HCT116 (cell line): ENCODE data around the gene KATNAL1.

Experiments used
- EGR1 ChIP-seq: IDR thresholded peaks from 2 replicates; pipeline ENCODE4 v1.6.1; 2012; ENCODE audit warnings: low read depth
- ELF1 ChIP-seq: IDR thresholded peaks from 2 replicates; pipeline ENCODE4 v1.6.1; 2012; ENCODE audit warnings: low read depth, borderline replicate concordance
- POLR2A ChIP-seq: IDR thresholded peaks from 2 replicates; pipeline ENCODE4 v1.7.0; 2011; ENCODE audit warnings: borderline replicate concordance; ENCODE audit not compliant: insufficient read depth, insufficient read length; ENCODE audit errors: extremely low read depth
- POLR2AphosphoS5 ChIP-seq: IDR thresholded peaks from 2 replicates; pipeline ENCODE4 v1.6.1; 2011; ENCODE audit warnings: mild to moderate bottlenecking, low read depth, low read length, moderate library complexity
- RAD21 ChIP-seq: IDR thresholded peaks from 2 replicates; pipeline ENCODE4 v1.6.1; 2012; ENCODE audit warnings: low read depth, mild to moderate bottlenecking
- SIN3A ChIP-seq: IDR thresholded peaks from 2 replicates; pipeline ENCODE4 v1.6.1; 2012; ENCODE audit warnings: low read depth
- ZFX ChIP-seq: fragments of 450-650 bp; IDR thresholded peaks from 2 replicates; pipeline ENCODE4 v1.6.1; 2017
- TF ChIP-seq, protein P1 (sequence below), 3 experiments: fragments of 200-600 bp in 1 of 3; sonication (generic) in 1 of 3; IDR thresholded peaks in 2 of 3; conservative IDR thresholded peaks in 1 of 3; 2 replicates each; pipeline ENCODE4 v1.5.1; 2012 to 2017; ENCODE audit warnings: low read depth in 2 of 3, low read length in 2 of 3, antibody characterized with exemption in 1 of 3, borderline replicate concordance in 1 of 3, control low read depth in 1 of 3, mild to moderate bottlenecking in 1 of 3, mixed read lengths in 1 of 3, mixed run types in 1 of 3, moderate library complexity in 1 of 3; ENCODE audit not compliant: insufficient read depth in 1 of 3
- TF ChIP-seq, protein P2 (sequence below): IDR thresholded peaks from 2 replicates; pipeline ENCODE4 v1.6.1; 2011; ENCODE audit warnings: mild to moderate bottlenecking, low read length, moderate library complexity; ENCODE audit not compliant: insufficient replicate concordance; ENCODE audit errors: extremely low read depth
- TF ChIP-seq, protein P3 (sequence below): IDR thresholded peaks from 2 replicates; pipeline ENCODE4 v1.6.1; 2012; ENCODE audit warnings: low read depth

DNA sequence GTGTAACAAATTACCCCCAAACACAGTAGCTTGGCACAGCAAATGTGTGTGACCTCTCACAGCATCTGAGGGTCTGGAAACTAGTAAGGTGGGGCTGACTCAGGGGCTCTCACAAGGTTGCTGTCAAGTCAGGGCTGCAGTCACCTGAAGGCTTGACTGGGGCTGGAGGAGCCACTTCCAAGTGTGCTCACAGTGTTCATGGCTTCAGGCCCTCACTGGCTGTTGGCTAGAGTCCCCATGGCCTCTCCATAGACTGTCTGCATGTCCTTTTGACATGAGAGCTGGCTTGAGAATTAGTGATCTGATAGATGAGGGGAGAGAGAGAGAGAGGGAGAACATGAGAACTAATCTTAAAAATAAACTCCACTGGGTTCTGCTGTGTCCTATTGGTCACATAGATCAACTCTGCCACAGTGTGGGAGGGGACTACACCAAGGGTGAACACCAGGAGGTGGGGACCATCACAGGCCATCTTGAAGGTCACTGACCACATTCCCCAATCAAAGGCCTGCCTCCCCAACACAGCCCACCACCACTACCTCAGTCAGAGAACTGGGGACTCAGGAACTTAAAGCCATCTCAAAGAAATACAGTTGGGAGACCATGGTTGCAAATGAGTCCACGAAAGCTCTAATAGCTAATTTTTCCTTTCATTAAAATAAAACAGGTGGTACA is 38.2 kb upstream of the KATNAL1 start:
- TF ChIP-seq POLR2A = no peak
- TF ChIP-seq, protein P1, sequence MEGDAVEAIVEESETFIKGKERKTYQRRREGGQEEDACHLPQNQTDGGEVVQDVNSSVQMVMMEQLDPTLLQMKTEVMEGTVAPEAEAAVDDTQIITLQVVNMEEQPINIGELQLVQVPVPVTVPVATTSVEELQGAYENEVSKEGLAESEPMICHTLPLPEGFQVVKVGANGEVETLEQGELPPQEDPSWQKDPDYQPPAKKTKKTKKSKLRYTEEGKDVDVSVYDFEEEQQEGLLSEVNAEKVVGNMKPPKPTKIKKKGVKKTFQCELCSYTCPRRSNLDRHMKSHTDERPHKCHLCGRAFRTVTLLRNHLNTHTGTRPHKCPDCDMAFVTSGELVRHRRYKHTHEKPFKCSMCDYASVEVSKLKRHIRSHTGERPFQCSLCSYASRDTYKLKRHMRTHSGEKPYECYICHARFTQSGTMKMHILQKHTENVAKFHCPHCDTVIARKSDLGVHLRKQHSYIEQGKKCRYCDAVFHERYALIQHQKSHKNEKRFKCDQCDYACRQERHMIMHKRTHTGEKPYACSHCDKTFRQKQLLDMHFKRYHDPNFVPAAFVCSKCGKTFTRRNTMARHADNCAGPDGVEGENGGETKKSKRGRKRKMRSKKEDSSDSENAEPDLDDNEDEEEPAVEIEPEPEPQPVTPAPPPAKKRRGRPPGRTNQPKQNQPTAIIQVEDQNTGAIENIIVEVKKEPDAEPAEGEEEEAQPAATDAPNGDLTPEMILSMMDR (IDR thresholded peaks at IDR 0.05 in 2 of 3, conservative IDR thresholded peaks at IDR 0.05 in 1 of 3; ENCODE audit: borderline replicate concordance in 1 of 3, insufficient read depth in 1 of 3, low read depth in 2 of 3, low read length in 2 of 3) = no peak
- no peak for TF ChIP-seq POLR2AphosphoS5
- no peak for TF ChIP-seq RAD21
- no peak for TF ChIP-seq ZFX
- no peak for TF ChIP-seq ELF1
- TF ChIP-seq, protein P2, sequence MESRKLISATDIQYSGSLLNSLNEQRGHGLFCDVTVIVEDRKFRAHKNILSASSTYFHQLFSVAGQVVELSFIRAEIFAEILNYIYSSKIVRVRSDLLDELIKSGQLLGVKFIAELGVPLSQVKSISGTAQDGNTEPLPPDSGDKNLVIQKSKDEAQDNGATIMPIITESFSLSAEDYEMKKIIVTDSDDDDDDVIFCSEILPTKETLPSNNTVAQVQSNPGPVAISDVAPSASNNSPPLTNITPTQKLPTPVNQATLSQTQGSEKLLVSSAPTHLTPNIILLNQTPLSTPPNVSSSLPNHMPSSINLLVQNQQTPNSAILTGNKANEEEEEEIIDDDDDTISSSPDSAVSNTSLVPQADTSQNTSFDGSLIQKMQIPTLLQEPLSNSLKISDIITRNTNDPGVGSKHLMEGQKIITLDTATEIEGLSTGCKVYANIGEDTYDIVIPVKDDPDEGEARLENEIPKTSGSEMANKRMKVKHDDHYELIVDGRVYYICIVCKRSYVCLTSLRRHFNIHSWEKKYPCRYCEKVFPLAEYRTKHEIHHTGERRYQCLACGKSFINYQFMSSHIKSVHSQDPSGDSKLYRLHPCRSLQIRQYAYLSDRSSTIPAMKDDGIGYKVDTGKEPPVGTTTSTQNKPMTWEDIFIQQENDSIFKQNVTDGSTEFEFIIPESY = no peak
- TF ChIP-seq, protein P3, sequence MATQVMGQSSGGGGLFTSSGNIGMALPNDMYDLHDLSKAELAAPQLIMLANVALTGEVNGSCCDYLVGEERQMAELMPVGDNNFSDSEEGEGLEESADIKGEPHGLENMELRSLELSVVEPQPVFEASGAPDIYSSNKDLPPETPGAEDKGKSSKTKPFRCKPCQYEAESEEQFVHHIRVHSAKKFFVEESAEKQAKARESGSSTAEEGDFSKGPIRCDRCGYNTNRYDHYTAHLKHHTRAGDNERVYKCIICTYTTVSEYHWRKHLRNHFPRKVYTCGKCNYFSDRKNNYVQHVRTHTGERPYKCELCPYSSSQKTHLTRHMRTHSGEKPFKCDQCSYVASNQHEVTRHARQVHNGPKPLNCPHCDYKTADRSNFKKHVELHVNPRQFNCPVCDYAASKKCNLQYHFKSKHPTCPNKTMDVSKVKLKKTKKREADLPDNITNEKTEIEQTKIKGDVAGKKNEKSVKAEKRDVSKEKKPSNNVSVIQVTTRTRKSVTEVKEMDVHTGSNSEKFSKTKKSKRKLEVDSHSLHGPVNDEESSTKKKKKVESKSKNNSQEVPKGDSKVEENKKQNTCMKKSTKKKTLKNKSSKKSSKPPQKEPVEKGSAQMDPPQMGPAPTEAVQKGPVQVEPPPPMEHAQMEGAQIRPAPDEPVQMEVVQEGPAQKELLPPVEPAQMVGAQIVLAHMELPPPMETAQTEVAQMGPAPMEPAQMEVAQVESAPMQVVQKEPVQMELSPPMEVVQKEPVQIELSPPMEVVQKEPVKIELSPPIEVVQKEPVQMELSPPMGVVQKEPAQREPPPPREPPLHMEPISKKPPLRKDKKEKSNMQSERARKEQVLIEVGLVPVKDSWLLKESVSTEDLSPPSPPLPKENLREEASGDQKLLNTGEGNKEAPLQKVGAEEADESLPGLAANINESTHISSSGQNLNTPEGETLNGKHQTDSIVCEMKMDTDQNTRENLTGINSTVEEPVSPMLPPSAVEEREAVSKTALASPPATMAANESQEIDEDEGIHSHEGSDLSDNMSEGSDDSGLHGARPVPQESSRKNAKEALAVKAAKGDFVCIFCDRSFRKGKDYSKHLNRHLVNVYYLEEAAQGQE = no peak
- TF ChIP-seq EGR1 = no peak
- no peak for TF ChIP-seq SIN3A
